RPMI8226 (cell line): ENCODE data around the gene PATL1.
"Not testable (repeated sequence)": the region's sequence is repeated elsewhere in the genome, so short reads cannot be mapped to it uniquely, and the experiment has no call there.

Experiments
- DNase-seq: peaks from one replicate; pipeline ENCODE4 v3.0.0-alpha.2; 2015

Gene PATL1, protein sequence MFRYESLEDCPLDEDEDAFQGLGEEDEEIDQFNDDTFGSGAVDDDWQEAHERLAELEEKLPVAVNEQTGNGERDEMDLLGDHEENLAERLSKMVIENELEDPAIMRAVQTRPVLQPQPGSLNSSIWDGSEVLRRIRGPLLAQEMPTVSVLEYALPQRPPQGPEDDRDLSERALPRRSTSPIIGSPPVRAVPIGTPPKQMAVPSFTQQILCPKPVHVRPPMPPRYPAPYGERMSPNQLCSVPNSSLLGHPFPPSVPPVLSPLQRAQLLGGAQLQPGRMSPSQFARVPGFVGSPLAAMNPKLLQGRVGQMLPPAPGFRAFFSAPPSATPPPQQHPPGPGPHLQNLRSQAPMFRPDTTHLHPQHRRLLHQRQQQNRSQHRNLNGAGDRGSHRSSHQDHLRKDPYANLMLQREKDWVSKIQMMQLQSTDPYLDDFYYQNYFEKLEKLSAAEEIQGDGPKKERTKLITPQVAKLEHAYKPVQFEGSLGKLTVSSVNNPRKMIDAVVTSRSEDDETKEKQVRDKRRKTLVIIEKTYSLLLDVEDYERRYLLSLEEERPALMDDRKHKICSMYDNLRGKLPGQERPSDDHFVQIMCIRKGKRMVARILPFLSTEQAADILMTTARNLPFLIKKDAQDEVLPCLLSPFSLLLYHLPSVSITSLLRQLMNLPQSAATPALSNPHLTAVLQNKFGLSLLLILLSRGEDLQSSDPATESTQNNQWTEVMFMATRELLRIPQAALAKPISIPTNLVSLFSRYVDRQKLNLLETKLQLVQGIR

DNA sequence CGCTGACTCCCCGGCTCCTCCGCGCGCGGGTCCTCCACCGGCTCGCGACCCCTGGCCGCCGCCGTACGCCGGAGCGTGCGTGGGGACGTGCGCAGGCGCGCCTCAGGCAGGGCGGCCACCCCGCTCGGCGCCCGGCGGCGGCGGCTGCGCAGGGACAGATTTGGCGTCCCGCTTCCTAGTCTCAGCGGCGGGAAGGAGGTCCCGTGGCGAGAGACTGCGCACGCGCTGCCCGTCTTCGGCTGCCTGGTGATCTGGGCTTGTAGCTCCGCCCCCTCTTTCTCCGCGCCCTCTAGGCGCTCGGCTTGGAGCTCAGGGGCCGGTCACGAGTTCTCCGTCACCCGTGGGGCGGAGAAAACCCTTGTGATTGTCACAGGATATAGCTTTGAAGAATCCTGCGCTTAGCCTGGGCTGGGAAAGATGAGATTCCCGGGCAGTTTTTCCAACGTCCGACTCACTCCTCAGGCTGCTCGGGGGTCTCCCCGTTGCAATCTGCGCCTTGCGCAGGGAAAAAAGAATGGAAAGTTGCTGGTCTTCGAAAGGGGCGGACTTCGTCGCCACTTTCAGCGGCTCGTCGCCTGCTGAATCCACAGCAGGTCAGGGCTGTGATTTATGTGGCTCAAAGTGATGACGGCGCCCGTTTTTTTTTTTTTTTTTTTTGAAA lies at the start of gene PATL1:
Gene PATL1, minus strand, starts transcription at position 88 of the 661 bp plus-strand sequence. CDS start 142 bp downstream, outside the sequence.
- peak; percentile 97 for DNase-seq

DNA sequence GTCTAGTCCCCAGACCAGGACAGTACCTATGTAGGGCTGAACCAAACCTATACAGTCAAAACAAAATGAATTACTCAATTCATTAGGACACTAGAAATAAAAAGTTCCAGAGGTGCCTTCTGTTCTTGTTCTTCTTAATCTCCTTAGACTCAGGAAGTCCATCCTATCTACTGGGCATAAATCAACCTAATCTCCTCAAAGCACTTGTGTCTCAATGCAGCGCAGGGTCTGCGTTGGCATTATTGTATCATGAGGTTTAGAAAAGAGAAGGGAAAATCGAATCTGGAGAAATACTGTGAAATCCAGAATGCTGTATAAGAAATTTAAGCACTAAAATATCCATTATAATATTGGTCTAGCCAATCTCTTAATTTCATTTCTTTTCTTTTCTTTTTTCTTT lies 47.2 kb upstream of the PATL1 start:
- no peak for DNase-seq

DNA sequence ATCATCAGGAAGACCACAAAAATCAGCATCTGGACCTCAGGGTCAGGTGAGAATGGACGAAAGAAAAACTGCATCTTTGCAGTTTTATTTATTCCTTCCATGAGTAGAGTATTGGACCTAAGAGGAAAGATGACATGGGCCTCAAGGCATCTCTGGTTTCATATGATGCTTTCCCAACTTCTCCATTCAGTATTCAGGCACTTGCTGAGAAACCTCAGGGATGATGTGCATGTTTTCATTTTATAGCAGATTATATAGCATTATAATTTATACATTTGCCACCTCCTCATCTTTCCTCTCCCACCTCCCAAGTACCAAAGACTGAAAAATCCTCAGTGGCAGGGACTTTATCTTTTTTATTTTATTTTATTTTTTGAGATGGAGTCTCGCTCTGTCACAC lies 44.9 kb upstream of the PATL1 start, which contains the start of gene OR10V1:
Gene OR10V1, minus strand, starts transcription at position 101 of the 400 bp plus-strand sequence. Its CDS starts 0 bp downstream, at position 101.
- DNase-seq, result no peak

DNA sequence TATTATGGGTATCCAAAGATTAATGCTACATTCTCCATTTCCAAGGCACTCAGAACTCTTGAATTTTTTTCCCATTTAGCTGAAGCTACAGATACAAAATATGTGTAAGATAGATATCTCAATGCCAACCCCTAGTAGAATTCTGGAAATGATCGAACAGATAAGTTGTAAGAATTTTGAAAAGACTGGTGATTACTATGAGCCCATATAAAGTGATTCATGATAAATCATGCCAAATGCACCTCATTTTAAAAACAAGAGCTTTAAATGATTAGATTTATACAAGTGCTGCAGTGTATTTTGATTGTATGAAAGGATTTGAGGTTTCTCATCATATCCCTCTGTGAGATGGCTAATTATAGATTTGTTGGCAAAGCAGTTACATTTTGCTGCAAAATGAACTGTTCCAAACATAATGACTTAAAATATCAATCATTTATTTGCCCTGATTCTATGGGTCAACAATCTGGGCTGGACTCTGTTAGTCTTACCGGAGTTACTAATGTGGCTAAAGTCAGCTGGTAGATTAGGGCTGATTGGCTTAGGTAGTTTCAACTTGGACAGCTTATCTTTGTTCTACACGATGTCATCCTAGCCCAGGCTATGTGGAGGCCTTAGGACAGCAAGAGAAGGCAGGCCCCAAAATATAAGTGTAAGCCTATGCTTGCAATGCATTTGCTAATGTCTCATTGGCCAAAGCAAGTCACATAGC lies 41.5 kb upstream of the PATL1 start:
- no peak for DNase-seq

DNA sequence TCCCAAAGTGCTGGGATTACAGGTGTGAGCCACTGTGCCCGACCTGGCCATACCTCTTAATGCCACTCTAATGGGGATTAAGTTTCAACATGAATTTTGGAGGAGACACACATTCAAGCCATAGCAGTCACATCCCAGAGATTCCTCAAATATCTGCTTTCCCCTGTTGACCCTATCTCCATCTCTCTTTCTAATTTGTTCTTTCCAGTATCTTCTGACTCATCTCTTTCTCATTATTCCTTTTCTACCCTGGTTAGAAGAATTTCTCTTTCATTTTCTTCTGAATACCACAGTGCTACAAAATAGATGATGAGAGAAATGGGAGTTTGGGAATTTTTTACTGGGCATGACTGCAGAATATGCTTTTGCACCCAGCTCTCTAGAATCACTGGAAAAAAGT lies 39.7 kb upstream of the PATL1 start:
- DNase-seq, result no peak

DNA sequence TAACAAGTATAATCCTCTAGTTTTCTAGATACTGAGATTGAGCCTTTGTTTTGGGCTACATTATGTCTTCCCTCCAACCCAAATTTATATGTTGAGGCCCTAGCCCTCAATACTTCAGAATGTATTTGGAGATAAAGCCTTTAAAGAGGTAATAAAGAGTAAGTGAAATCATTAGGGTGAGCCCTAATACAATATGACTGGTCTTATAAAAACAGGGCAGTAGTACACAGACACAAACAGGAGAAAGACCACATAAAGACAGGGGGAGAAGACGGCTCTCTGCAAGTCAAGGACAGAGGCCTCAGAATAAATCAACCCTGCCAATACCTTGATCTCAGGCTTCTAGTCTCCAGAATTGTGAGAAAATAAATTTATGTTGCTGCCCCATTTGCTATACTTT lies 38.5 kb upstream of the PATL1 start:
- DNase-seq, result no peak

DNA sequence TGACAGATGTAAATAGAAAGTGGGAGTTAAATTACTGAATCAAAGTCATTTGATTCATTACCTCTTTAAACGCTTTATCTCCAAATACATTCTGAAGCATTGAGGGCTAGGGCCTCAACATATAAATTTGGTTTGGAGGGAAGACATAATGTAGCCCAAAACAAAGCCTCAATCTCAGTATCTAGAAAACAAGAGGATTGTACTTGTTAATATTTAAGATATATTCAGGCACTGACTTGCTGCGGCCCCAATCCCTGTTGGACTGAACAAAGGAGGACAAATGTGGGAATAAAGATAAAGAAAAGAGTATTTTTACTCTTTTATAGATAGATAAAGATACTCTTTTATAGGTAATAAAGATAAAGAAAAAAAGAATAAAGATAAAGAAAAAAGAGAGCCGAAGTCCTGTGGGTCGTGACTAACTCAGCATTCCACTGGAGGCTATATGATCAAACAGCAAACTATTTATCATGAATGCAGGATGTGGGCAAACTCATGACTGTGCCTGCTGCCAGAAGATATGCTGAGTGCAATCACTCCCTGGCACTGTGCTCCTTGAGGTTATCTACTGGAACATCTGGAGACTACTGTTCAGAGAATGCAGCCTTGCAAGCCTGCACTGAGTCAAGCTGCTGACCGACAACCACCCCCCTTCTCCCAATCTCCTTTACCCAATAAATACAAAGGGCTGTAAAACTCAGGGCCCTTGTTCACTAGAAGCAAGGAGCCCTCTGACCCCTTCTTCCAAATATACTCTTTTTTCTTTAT lies 37.9 kb upstream of the PATL1 start:
- DNase-seq, result no peak

DNA sequence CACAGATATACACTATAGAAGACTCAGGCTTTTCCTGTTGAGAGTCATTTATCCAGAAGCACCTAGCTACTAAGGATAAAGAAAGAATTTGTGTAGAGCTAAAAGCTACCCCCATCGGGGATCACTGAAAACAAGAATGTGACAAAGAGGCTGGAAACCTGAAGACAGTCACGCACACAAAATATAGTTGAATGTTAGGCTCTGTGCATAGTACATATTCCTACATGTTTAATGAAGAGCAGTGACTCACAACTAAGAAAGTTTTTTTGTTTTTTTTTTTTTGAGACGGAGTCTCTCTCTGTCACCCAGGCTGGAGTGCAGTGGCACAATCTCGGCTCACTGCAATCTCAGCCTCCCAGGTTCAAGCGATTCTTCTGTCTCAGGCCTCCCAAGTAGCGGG lies 36.5 kb upstream of the PATL1 start:
- no peak for DNase-seq

DNA sequence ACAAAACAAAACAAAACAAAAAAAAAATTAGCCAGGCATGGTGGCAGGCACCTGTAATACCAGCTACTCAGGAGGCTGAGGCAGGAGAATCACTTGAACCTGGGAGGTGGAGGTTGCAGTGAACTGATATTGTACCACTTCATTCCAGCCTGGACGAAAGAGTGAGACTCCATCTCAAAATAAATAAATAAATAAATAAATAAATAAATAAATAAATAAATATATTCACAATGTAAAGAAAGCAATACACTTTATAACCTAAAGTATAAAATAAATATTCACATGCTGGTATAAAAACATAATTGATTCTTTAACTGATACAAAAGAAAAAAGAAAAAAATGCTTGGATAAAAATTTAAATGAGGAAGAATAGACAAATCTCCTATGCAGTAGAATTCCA lies 34.7 kb upstream of the PATL1 start:
- not testable (repeated sequence) for DNase-seq

DNA sequence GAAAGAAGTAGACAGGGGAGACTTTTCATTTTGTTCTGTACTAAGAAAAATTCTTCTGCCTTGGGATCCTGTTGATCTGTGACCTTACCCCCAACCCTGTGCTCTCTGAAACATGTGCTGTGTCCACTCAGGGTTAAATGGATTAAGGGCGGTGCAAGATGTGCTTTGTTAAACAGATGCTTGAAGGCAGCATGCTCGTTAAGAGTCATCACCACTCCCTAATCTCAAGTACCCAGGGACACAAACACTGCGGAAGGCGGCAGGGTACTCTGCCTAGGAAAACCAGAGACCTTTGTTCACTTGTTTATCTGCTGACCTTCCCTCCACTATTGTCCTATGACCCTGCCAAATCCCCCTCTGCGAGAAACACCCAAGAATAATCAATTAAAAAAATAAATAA lies 31.3 kb upstream of the PATL1 start:
- not testable (repeated sequence) for DNase-seq

DNA sequence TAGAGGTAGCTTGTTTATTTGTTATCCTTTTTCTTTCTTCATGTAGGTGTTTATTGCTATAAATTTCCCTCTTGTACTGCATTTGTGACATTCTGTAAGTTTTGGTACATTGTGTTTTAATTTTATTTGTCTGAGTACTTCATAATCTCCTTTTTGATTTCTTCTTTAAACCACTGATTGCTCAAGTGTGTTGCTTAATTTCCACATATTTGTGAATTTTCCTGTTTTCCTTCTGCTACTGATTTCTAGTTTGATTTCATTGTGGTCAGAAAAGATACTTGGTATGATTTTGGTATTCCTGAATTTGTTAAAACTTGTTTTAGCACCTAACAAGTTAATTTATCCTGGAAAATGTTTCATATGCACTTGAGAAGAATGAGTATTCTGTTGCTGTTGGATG lies 29.7 kb upstream of the PATL1 start:
- DNase-seq, result no peak

DNA sequence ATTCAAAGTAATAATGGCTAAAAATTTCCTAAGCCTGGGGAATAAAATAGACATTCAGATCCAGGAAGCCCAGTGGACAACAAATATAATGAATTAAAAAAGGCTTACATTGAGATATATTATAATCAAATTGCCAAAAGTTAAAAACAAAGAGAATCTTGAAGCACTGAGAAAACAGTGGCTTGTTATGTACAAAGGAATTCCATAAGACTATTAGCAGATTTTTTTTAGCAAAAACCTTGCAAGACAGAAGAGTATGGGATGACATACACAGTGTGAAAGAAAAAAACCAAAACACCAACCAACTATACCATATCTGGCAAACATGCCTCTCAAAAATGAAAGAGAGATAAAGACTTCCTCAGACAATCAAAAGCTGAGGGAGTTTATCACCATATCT lies 24.1 kb upstream of the PATL1 start:
- DNase-seq, result no peak

DNA sequence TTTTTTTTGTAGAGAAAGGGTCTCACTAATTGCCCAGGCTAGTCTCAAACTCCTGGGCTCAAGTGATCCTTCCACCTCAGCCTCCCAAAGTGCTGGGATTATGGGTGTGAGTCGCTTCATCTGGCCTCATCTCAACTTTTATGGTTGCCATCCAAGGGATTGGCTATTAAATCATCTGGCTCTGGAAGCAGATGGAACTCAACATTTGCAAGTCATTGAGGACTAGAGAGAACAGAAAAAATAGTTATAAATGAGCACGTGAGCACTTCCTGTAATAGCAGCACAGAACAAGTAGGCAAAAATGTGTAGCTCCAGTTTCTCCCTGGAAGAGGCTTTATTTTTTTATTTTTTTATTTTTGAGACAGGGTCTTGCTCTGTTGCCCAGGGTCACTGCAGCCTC lies 22.3 kb upstream of the PATL1 start:
- DNase-seq, result no peak

DNA sequence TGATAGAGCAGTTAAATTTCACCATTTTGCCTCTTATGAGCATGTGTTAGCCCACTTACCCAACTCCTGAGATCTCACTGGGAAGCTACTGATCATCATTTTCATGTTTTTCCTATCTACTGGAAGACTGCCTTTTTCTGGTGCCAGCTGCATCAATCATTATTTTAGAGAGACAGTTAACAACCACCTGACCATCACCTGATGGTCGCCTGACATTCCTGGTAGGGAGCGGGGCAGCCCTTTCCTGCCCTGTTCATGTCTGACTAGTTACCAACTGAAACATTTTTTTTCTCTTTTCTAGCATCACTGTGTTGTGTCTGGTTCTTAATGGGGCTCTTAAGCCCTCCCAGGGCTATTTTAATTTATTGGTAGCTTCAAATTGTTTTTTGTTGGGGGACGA lies 20.2 kb upstream of the PATL1 start:
- DNase-seq, result no peak

DNA sequence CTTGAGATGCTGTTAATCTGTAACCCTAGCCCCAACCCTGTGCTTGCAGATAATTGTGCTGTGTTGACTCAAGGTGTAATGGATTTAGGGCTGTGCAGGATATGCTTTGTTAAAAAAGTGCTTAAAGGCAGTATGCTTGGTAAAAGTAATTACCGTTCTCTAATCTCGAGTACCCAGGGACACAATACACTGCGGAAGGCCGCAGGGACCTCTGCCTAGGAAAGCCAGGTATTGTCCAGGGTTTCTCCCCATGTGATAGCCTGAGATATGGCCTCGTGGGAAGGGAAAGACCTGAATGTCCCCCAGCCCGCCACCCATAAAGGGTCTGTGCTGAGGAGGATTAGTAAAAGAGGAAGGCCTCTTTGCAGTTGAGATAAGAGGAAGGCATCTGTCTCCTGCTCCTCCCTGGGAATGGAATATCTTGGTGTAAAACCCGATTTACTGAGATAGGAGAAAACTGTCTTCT lies 12.5 kb upstream of the PATL1 start:
- not testable (repeated sequence) for DNase-seq

DNA sequence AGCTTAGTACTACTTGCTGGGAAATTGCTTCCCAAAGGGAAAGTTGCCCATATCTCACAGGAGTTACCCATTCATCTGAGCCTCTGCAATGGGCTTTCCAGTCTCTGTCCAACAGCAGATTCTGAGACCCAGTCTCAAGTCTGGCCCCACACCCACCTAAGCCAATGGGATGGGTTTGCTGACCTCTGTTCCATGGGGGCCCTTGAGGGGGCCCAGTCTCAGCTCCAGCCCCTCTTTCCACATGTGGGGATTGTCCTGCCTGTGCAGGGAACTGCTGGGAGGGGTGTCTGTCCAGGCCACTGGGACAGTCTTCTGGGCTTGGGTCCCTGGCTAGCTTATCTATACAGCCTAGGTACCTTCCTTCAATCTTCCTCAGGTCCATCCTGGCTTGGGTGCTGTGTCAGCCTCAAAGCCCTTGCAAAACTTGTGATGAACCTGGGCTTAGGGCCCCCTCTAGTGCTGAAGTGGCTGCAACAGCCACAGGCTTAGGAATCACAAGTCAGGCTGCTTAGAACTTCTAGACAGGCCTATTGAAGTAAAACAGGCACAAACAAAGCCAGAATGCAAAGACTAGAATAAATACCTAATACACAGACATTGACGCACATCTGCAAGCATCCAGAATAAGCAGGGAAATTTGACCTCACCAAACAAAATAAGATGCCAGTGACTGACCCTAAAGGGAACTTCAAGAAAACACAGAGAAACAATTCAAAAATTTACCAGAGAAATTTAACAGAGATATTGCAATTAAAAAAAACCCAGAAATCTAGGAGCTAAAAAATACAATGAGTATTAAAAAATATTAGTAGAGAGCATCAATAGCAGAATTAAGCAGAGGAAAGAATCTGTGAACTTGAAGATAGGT lies 11.7 kb upstream of the PATL1 start:
- peak; percentile 64 for DNase-seq

DNA sequence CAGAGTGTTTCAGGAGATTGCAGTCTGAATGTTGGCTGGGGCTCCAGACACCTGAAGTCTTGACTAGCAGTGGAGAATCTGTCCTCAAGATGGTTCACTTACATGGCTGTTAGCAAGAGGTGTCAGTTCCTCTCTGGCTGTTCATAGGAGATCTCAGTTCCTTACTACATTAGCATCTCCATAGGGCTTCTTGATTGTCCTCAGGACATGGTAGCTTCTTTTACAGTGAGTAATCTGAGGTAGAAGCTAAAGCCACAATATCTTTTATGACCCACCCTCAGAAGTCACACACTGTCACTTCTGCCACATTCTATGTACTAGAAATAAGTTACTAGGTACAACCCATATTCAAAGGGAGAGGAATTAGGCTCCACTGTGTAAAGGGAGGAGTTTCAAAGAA lies 10.5 kb upstream of the PATL1 start:
- DNase-seq, result no peak

DNA sequence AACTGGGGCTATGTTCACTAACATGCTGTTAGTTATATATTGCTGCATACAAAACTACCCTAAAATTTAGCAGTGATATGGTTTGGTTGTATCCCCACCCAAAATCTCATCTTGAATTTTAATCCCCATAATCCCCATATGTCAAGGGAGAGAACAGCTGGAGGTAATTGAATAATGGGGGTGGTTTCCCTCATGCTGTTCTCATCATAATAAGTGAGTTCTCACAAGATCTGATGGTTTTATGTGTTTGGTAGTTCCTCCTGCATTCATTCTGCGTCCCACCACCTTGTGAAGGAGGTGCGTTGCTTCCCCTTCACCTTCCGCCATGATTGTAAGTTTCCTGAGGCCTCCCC lies 10.0 kb upstream of the PATL1 start:
- DNase-seq, result no peak

DNA sequence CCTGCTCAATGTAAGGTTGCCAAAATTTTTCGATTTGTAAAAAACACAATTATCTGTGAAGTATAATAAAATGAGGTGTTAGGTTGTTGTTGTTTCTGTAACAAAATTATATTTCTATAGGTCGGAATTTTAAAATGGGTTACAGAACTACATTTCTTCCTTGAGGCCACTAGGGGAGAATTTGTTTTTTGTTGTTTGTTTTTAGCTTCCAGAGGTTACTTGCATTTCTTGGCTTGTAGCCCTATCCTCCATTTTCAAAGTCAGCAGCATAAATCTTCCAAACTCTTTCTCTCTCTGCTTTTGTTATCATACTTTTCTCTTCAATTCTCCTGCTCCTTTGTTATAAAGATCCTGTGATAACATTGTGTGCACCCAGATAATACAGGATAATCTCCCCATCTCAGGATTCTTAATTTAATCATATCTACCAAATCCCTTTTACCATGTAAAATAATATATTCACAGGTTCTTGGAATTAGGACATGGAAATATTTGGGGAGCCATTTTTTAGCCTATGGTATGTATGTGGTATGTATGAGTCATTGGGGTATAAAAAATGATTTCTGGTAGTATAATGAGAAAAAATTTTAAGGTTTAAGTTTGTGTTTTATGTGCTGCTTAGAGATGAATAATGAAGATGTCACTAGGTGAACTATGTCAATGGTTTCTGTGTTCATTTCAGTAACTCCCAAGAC lies 9.4 kb upstream of the PATL1 start:
- no peak for DNase-seq

DNA sequence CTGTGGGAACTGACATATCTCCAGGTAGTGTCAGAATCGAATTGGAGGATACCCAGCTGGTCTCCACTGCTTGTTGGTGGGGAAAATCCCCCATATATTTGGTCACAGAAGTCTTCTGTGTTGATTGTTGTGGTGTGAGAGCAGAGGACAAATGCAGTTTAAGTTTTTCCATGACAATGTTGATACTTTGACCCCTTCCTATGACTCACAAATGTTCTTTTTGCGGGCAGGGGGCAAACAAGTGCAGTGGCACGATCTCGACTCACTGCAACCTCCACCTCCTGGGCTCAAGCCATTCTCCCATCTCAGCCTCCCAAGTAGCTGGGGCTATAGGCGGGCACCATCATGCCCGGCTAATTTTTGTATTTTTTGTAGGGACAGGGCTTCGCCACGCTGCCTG lies 7.4 kb upstream of the PATL1 start:
- no peak for DNase-seq

DNA sequence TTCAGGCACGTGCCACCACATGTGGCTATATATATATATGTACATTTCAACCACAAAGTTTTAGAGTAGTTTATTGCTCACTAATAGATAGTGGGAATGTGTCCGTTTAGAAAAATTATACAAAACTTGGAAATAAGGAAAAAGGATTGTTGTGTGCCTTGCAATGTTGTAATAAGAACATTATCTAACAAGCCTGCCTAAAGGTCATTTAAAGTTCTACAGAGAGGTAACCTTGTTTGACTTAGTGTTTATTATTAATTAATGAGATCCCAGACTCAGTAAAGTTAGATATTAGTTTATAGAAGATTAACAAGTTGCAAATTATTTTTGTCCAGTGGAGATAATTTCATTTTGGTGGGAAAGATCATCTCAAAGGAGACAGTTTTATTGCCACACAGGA lies 5.5 kb upstream of the PATL1 start:
- DNase-seq, result no peak
